K562 (cell line): ENCODE measurements around the gene TRIM71. TPM values are rescaled to one million over a fixed set of nuclear protein-coding genes. Genes with fewer than 3 reads are reported as not detected.

Experiments
- ATAC-seq: fragments of 200-7000 bp; cut with Tn5 transposase; 3 replicates; pipeline ENCODE4 v1.9.1; 2020; ENCODE audit warnings: moderate library complexity
- BruUV-seq: library from RNA; stranded (reverse); fragments of 400-500 nt; replicated peaks from 2 replicates; lab custom pipeline; 2021; lab: Mats Ljungman, UMichigan
- CTCF ChIA-PET: fragments of 300-600 bp; formaldehyde crosslinking; extraction: SDS; loops from one replicate; lab custom pipeline; 2021; ENCODE audit warnings: low intra/inter-chr PET ratio; lab: Yijun Ruan, JAX
- POLR2A ChIA-PET: fragments of 300-600, 350-650 bp; sonication (Branson Sonifier 250); formaldehyde crosslinking; extraction: SDS; loops from one replicate; lab custom pipeline; 2021; ENCODE audit warnings: antibody characterized with exemption, inconsistent platforms; lab: Yijun Ruan, JAX
- DNase-seq, 4 experiments: peaks; one replicate each; pipeline versions ENCODE4 v3.0.0 to v3.0.0-alpha.2; 2011 to 2018; ENCODE audit warnings: low spot score in 3 of 4, mixed read lengths in 3 of 4; ENCODE audit errors: extremely low read depth in 1 of 4
- FAIRE-seq: peaks from 2 replicates; lab custom pipeline; 2011; peaks lifted over from hg19 to GRCh38; lab: Jason Lieb, UNC
- H2AFZ ChIP-seq: 2 replicates; pipeline ENCODE4 v1.6.0; 2011; ENCODE audit warnings: low read depth, low read length, control low read depth, inconsistent platforms
- H3K27ac ChIP-seq: fragments of 200-600 bp; 3 replicates; pipeline ENCODE4 v1.8.0; 2011; ENCODE audit warnings: low read depth, mild to moderate bottlenecking, control low read depth, inconsistent platforms, low read length, moderate library complexity, mixed read lengths; ENCODE audit errors: extremely low read depth
- H3K27me3 ChIP-seq, 2 experiments: fragments of 300-600 bp in 1 of 2; 2 replicates in 1 of 2; 3 replicates in 1 of 2; pipeline versions ENCODE4 v1.6.0 to v1.8.0; 2011; ENCODE audit warnings: inconsistent platforms in 2 of 2, low read length in 2 of 2, mild to moderate bottlenecking in 1 of 2, mixed read lengths in 1 of 2, moderate library complexity in 1 of 2; ENCODE audit not compliant: control insufficient read depth in 2 of 2, insufficient read depth in 2 of 2
- H3K36me3 ChIP-seq: fragments of 300-600 bp; 3 replicates; pipeline ENCODE4 v1.8.0; 2011; ENCODE audit warnings: mild to moderate bottlenecking, low read length, inconsistent platforms; ENCODE audit not compliant: control insufficient read depth, insufficient read depth
- H3K4me1 ChIP-seq, 2 experiments: fragments of 200-600 bp in 1 of 2; replicated peaks in 1 of 2; 2 replicates in 1 of 2; 3 replicates in 1 of 2; pipeline versions ENCODE4 v1.5.1 to v1.8.0; 2011; ENCODE audit warnings: inconsistent platforms in 2 of 2, low read length in 2 of 2, mild to moderate bottlenecking in 1 of 2, mixed read lengths in 1 of 2, moderate library complexity in 1 of 2; ENCODE audit not compliant: control insufficient read depth in 2 of 2, insufficient read depth in 2 of 2
- H3K4me2 ChIP-seq: 2 replicates; pipeline ENCODE4 v1.6.1; 2011; ENCODE audit warnings: low read length, control low read depth, inconsistent platforms, mixed read lengths; ENCODE audit not compliant: insufficient read depth
- H3K4me3 ChIP-seq: fragments of 200-600 bp; sonication (generic), shearing (Covaris generic); 2 replicates; pipeline ENCODE4 v1.5.1; 2016; ENCODE audit warnings: control low read depth, inconsistent platforms
- H3K79me2 ChIP-seq: fragments of 200-600 bp; 3 replicates; pipeline ENCODE4 v1.8.0; 2011; ENCODE audit warnings: low read length, inconsistent platforms; ENCODE audit not compliant: control insufficient read depth, insufficient read depth
- H3K9ac ChIP-seq, 2 experiments: 2 replicates each; pipeline versions ENCODE4 v1.6.0 to v1.6.1; 2011; ENCODE audit warnings: low read depth in 2 of 2, low read length in 2 of 2, control low read depth in 1 of 2, inconsistent platforms in 1 of 2, mild to moderate bottlenecking in 1 of 2, mixed read lengths in 1 of 2; ENCODE audit not compliant: insufficient read depth in 1 of 2
- H3K9me1 ChIP-seq: one replicate; pipeline ENCODE4 v1.6.0; 2011; ENCODE audit warnings: inconsistent platforms, mild to moderate bottlenecking, low read length, moderate library complexity; ENCODE audit not compliant: control insufficient read depth, insufficient read depth
- H3K9me3 ChIP-seq: replicated peaks from 2 replicates; pipeline ENCODE4 v1.5.1; 2011; ENCODE audit warnings: low read depth, low read length, inconsistent platforms; ENCODE audit not compliant: control insufficient read depth, insufficient read depth
- H4K20me1 ChIP-seq: replicated peaks from 2 replicates; pipeline ENCODE4 v1.6.1; 2011; ENCODE audit warnings: low read length, inconsistent platforms, mixed read lengths; ENCODE audit not compliant: control insufficient read depth, insufficient read depth
- BCLAF1 ChIP-seq, 2 experiments: fragments of 450-650 bp in 1 of 2; IDR thresholded peaks; 2 replicates each; pipeline ENCODE4 v1.6.1; 2011 to 2017; ENCODE audit warnings: low read depth in 2 of 2, antibody characterized with exemption in 1 of 2, borderline replicate concordance in 1 of 2, low read length in 1 of 2, mild to moderate bottlenecking in 1 of 2, mixed read lengths in 1 of 2; ENCODE audit not compliant: control insufficient read depth in 1 of 2
- BDP1 ChIP-seq: IDR thresholded peaks from 3 replicates; pipeline ENCODE4 v1.6.1; 2011; ENCODE audit not compliant: insufficient read length, insufficient read depth
- IRF1 ChIP-seq: sonication (generic); formaldehyde crosslinking; IDR thresholded peaks from 2 replicates; pipeline ENCODE4 v1.8.0; 2022; ENCODE audit warnings: missing genetic modification reagents, mild to moderate bottlenecking, borderline replicate concordance
- LCOR ChIP-seq: sonication (generic); formaldehyde crosslinking; IDR thresholded peaks from 2 replicates; pipeline ENCODE4 v1.8.0; 2022; ENCODE audit warnings: mild to moderate bottlenecking, missing genetic modification reagents
- MYNN ChIP-seq, 2 experiments: sonication (generic); formaldehyde crosslinking in 1 of 2; IDR thresholded peaks; 2 replicates each; pipeline versions ENCODE4 v1.5.0 to v1.6.1; 2016 to 2020; ENCODE audit warnings: antibody characterized with exemption in 1 of 2, missing genetic modification reagents in 1 of 2
- RBM25 ChIP-seq: fragments of 200-400 bp; formaldehyde crosslinking; IDR thresholded peaks from 2 replicates; pipeline ENCODE4 v1.6.1; 2018; ENCODE audit warnings: low read length, low read depth, moderate library complexity; ENCODE audit not compliant: severe bottlenecking
- TAF7 ChIP-seq: fragments of 450-650 bp; IDR thresholded peaks from 2 replicates; pipeline ENCODE4 v1.6.1; 2016; ENCODE audit warnings: missing genetic modification characterization, missing compliant biosample characterization
- TEAD1 ChIP-seq, 2 experiments: fragments of 450-650 bp in 1 of 2; sonication (generic) in 1 of 2; formaldehyde crosslinking; IDR thresholded peaks; 2 replicates each; pipeline versions ENCODE4 v1.4.0 to v1.8.0; 2020 to 2022; ENCODE audit warnings: mild to moderate bottlenecking in 2 of 2, missing genetic modification reagents in 1 of 2
- ZMIZ1 ChIP-seq, 2 experiments: fragments of 150-350 bp in 1 of 2; IDR thresholded peaks; 2 replicates each; pipeline ENCODE4 v1.6.1; 2012 to 2016; ENCODE audit warnings: low read depth in 2 of 2, low read length in 2 of 2, mild to moderate bottlenecking in 1 of 2, moderate library complexity in 1 of 2
- ZNF217 ChIP-seq: sonication (generic); formaldehyde crosslinking; IDR thresholded peaks from 2 replicates; pipeline ENCODE4 v1.8.0; 2022; ENCODE audit warnings: mild to moderate bottlenecking, missing genetic modification reagents
- ZNF324 ChIP-seq: fragments of 250-450 bp; sonication (Bioruptor Pico); IDR thresholded peaks from 2 replicates; pipeline ENCODE4 v1.4.0; 2020; ENCODE audit warnings: mild to moderate bottlenecking
- ZNF347 ChIP-seq: fragments of 450-650 bp; formaldehyde crosslinking; IDR thresholded peaks from 2 replicates; pipeline ENCODE4 v1.4.0; 2020; ENCODE audit warnings: low read depth, mild to moderate bottlenecking, moderate library complexity
- WGBS: fragments of 100-300 bp; shearing (Covaris generic); methylation state at CpG from one replicate; pipeline ENCODE4 v1.1.6; 2016; ENCODE audit warnings: low coverage, mixed read lengths; ENCODE audit not compliant: insufficient coverage; ENCODE audit errors: missing lambda C conversion rate; 5-methylcytosine and 5-hydroxymethylcytosine counted together
- in situ Hi-C: fragments of 300-500 bp; cut with MboI; formaldehyde crosslinking; loops from 4 replicates; pipeline ENCODE4 v1.15.0; 2018; ENCODE audit warnings: inconsistent platforms, mixed read lengths
- intact Hi-C: fragments of 100-400 bp; cut with micrococcal nuclease; formaldehyde crosslinking; loops from 2 replicates; pipeline ENCODE4 v1.14.2; 2022
- polyA plus RNA-seq, 8 experiments: library from polyadenylated mRNA; depleted of rRNA in 4 of 8; stranded (reverse) in 5 of 8; unstranded in 3 of 8; fragments of >200 nt; fragmentation: Nextera tagmentation in 2 of 8; fragmentation: Illumina TruSeq in 1 of 8; extraction: Ambion mirVana in 2 of 8; extraction: Trizol in 1 of 8; gene quantifications; 2 replicates each; pipeline versions ENCODE4 v1.2.1 to v1.2.3, GENCODE V29; 2011 to 2014; ENCODE audit warnings: inconsistent platforms in 1 of 8, missing spikeins in 1 of 8
- total RNA-seq, 7 experiments: library from RNA; depleted of rRNA in 6 of 7; stranded (reverse); fragments of >200 nt in 6 of 7; fragmentation: Illumina TruSeq in 2 of 7; extraction: Trizol in 2 of 7; gene quantifications; 2 replicates each; pipeline versions ENCODE4 v1.2.1 to v1.2.3, GENCODE V29; 2011 to 2021; ENCODE audit warnings: low replicate concordance in 1 of 7

TRIM71 gene
- total and polyA plus RNA-seq, 9 of the 15 experiments (the other 6 are each of a cell fraction or from before 2014, with no cell fraction given): 0.04 to 0.11 TPM; not detected in 7

- no peak overlapping the region for H3K27ac ChIP-seq
Measured at GRCh38 chr3:32818970-32819511, 1.2 kb downstream of the TRIM71 start.

More at GRCh38 chr3:32818970-32819511, 1.2 kb downstream of the TRIM71 start:
- H3K4me2 ChIP-seq: no peak overlapping the region
- in situ Hi-C loops: no loop called here
- WGBS: 34% methylated on average over 25 of the region's 25 CpGs
- H3K4me3 ChIP-seq: no peak overlapping the region
- H3K27me3 ChIP-seq: peaks cover 49 to 59% of the 10 kb centered on the region in 2 experiments
- no peak for DNase-seq
- H3K36me3 ChIP-seq: no peaks in the 10 kb centered on the region
- ATAC-seq: no peak
- CTCF ChIA-PET: no interaction called here
- peaks cover 0 to 15% of the 10 kb centered on the region in 2 experiments; a peak in 2 of 5 replicates for H3K4me1 ChIP-seq
- intact Hi-C loops: no loop called here
- no peak overlapping the region for H3K9ac ChIP-seq
- no peaks in the 10 kb centered on the region for H3K9me1 ChIP-seq
- no peak for FAIRE-seq
- no peak overlapping the region for H2AFZ ChIP-seq
- POLR2A ChIA-PET: no interaction called here
- BruUV-seq: no TSS peak
- TF ChIP-seq ZNF217 (no peak), TEAD1 (CRISPR knock-in tag; IDR thresholded peaks at IDR 0.05) (no peak), RBM25 (no peak), BCLAF1 (IDR thresholded peaks at IDR 0.05; ENCODE audit: borderline replicate concordance in 1 of 2, control insufficient read depth in 1 of 2, low read depth in 2 of 2, low read length in 1 of 2) (no peak), BDP1 (no peak), ZNF347 (CRISPR knock-in tag) (no peak), MYNN (IDR thresholded peaks at IDR 0.05) (no peak), MYNN (CRISPR knock-in tag; IDR thresholded peaks at IDR 0.05) (no peak), LCOR (CRISPR knock-in tag) (no peak), ZNF324 (no peak), TAF7 (tag) (no peak), ZMIZ1 (IDR thresholded peaks at IDR 0.05; ENCODE audit: low read depth in 2 of 2, low read length in 2 of 2) (no peak), IRF1 (no peak)
- peaks cover 10% of the 10 kb centered on the region for H3K9me3 ChIP-seq
- no peaks in the 10 kb centered on the region for H4K20me1 ChIP-seq
- H3K79me2 ChIP-seq: no peaks in the 10 kb centered on the region
